Measurements from ENCODE around the gene KCND3.

DNA sequence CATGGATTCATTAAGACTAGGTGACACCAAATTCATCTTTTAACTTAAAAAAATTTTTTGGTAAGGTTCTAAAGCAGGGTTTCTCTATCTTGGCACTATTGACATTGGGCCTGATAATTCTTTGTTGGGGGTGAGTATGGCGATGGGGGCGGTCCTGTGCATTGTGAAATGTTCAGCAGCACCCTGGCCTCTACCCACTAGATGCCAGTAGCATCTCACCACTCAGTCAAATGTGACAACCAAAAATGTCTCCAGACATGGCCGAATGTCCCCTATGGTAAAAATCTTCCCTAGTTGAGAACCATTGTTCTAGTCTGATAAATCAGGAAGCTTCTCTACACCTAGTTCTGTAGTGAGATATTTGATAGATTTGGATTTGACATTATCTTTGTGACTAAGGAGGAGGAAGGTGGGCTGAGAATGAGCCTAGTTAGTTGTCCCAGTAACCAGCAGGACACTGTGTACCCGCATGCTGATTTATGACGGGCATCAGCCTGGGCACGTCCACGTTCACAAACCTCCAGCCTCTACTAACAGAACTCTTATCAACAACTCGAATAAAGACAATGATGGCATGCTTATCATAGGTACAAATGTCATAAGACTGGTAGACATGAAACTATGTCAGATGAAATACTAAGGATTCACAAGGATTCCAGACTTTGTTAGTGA is 104.6 kb downstream of the KCND3 start:
- TF ChIP-seq, protein P1, sequence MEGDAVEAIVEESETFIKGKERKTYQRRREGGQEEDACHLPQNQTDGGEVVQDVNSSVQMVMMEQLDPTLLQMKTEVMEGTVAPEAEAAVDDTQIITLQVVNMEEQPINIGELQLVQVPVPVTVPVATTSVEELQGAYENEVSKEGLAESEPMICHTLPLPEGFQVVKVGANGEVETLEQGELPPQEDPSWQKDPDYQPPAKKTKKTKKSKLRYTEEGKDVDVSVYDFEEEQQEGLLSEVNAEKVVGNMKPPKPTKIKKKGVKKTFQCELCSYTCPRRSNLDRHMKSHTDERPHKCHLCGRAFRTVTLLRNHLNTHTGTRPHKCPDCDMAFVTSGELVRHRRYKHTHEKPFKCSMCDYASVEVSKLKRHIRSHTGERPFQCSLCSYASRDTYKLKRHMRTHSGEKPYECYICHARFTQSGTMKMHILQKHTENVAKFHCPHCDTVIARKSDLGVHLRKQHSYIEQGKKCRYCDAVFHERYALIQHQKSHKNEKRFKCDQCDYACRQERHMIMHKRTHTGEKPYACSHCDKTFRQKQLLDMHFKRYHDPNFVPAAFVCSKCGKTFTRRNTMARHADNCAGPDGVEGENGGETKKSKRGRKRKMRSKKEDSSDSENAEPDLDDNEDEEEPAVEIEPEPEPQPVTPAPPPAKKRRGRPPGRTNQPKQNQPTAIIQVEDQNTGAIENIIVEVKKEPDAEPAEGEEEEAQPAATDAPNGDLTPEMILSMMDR (IDR thresholded peaks at IDR 0.05; ENCODE audit: poor library complexity, severe bottlenecking): no peak
- TF ChIP-seq EZH2 (IDR thresholded peaks at IDR 0.05; ENCODE audit: borderline replicate concordance, insufficient read depth, low read length, poor library complexity, severe bottlenecking) (no peak), MXI1 (conservative IDR thresholded peaks at IDR 0.05; ENCODE audit: poor library complexity, severe bottlenecking) (no peak), POLR2AphosphoS5 (IDR thresholded peaks at IDR 0.05) (no peak), TAF1 (IDR thresholded peaks at IDR 0.05; ENCODE audit: low read depth) (no peak), EP300 (conservative IDR thresholded peaks at IDR 0.05; ENCODE audit: poor library complexity, severe bottlenecking) (no peak)
